Activated CD4-positive, alpha-beta memory T cell treated with anti-CD3 and anti-CD28 coated beads for 36 hours (primary cell): Measurements from ENCODE around the gene TTI1. TPM values are rescaled to one million over a fixed set of nuclear protein-coding genes. Genes with fewer than 3 reads are reported as not detected.

Source experiments
- CTCF ChIA-PET: fragments of 350-600 bp; sonication (Branson Sonifier 250); formaldehyde crosslinking; loops from one replicate; lab custom pipeline; 2021; ENCODE audit warnings: antibody characterized with exemption, inconsistent platforms; lab: Charles Lee
- POLR2A ChIA-PET: fragments of 350-600 bp; sonication (Branson Sonifier 250); formaldehyde crosslinking; loops from one replicate; lab custom pipeline; 2021; ENCODE audit warnings: antibody characterized with exemption; lab: Charles Lee
- DNase-seq: peaks from one replicate; pipeline ENCODE4 v3.0.0-alpha.2; 2020
- H3K27ac Mint-ChIP-seq: one replicate; pipeline ENCODE4 v1.8.0; 2021; ENCODE audit warnings: mixed read lengths
- H3K27me3 Mint-ChIP-seq: one replicate; pipeline ENCODE4 v1.8.0; 2021; ENCODE audit warnings: mixed read lengths
- H3K36me3 Mint-ChIP-seq: one replicate; pipeline ENCODE4 v1.8.0; 2021; ENCODE audit warnings: mixed read lengths
- H3K4me1 Mint-ChIP-seq: one replicate; pipeline ENCODE4 v1.8.0; 2021; ENCODE audit warnings: low read depth, mixed read lengths
- H3K4me3 Mint-ChIP-seq: one replicate; pipeline ENCODE4 v1.8.0; 2021; ENCODE audit warnings: mild to moderate bottlenecking, mixed read lengths
- H3K9me3 Mint-ChIP-seq: one replicate; pipeline ENCODE4 v1.8.0; 2021; ENCODE audit warnings: mixed read lengths
- intact Hi-C: fragments of 100-400 bp; cut with micrococcal nuclease; formaldehyde crosslinking; loops from one replicate; pipeline ENCODE4 v1.15.1; 2023
- total RNA-seq, 2 experiments: library from RNA; stranded (reverse); gene quantifications; one replicate each; pipeline ENCODE4 v1.2.3, GENCODE V29; 2021

TTI1 gene
- total RNA-seq, 2 experiments from 2014 or later = 31.8 to 32.7 TPM

- Mint-ChIP-seq H3K4me1 (no peaks in the 10 kb centered on the region), H3K27me3 (no peaks in the 10 kb centered on the region), H3K4me3 (no peak overlapping the region), H3K36me3 (peaks cover 2% of the 10 kb centered on the region), H3K9me3 (no peaks in the 10 kb centered on the region), H3K27ac (no peak overlapping the region)
- intact Hi-C loops = no loop called here
- DNase-seq = no peak
- ChIA-PET CTCF (no interaction called here), POLR2A (no interaction called here)
Measured at GRCh38 chr20:37954626-37955025, 78.6 kb downstream of the TTI1 start.

GRCh38 chr20:37954190-37954589 lies 79.1 kb downstream of the TTI1 start:
- CTCF ChIA-PET = no interaction called here
- no peaks in the 10 kb centered on the region for H3K27me3 Mint-ChIP-seq
- no peak overlapping the region for H3K27ac Mint-ChIP-seq
- peaks cover 2% of the 10 kb centered on the region for H3K36me3 Mint-ChIP-seq
- intact Hi-C loops = no loop called here
- H3K4me3 Mint-ChIP-seq = no peak overlapping the region
- no peaks in the 10 kb centered on the region for H3K4me1 Mint-ChIP-seq
- DNase-seq = no peak
- POLR2A ChIA-PET = no interaction called here
- H3K9me3 Mint-ChIP-seq = no peaks in the 10 kb centered on the region

GRCh38 chr20:37948956-37949355 lies 84.3 kb downstream of the TTI1 start:
- Mint-ChIP-seq H3K9me3 (peaks cover 4% of the 10 kb centered on the region), H3K36me3 (peaks cover 2% of the 10 kb centered on the region), H3K4me1 (no peaks in the 10 kb centered on the region), H3K27me3 (peaks cover 5% of the 10 kb centered on the region), H3K4me3 (no peak overlapping the region), H3K27ac (no peak overlapping the region)
- ChIA-PET POLR2A (no interaction called here), CTCF (no interaction called here)
- no peak for DNase-seq
- intact Hi-C loops = no loop called here

- Mint-ChIP-seq H3K36me3 (peaks cover 2% of the 10 kb centered on the region), H3K9me3 (peaks cover 4% of the 10 kb centered on the region), H3K27me3 (peaks cover 5% of the 10 kb centered on the region), H3K27ac (no peak overlapping the region), H3K4me3 (no peak overlapping the region), H3K4me1 (no peaks in the 10 kb centered on the region)
- DNase-seq = no peak
- intact Hi-C loops = no loop called here
- ChIA-PET CTCF (no interaction called here), POLR2A (no interaction called here)
Measured at GRCh38 chr20:37947943-37948342, 85.3 kb downstream of the TTI1 start.

GRCh38 chr20:37946946-37947345 lies 86.3 kb downstream of the TTI1 start:
- ChIA-PET CTCF (no interaction called here), POLR2A (no interaction called here)
- Mint-ChIP-seq H3K27ac (no peak overlapping the region), H3K36me3 (peaks cover 2% of the 10 kb centered on the region), H3K9me3 (peaks cover 4% of the 10 kb centered on the region), H3K4me1 (no peaks in the 10 kb centered on the region), H3K27me3 (peaks cover 5% of the 10 kb centered on the region), H3K4me3 (no peak overlapping the region)
- DNase-seq = no peak
- intact Hi-C loops = no loop called here

- ChIA-PET CTCF (no interaction called here), POLR2A (no interaction called here)
- Mint-ChIP-seq H3K27ac (no peak overlapping the region), H3K27me3 (peaks cover 5% of the 10 kb centered on the region), H3K9me3 (peaks cover 4% of the 10 kb centered on the region), H3K36me3 (no peaks in the 10 kb centered on the region), H3K4me1 (no peaks in the 10 kb centered on the region), H3K4me3 (no peak overlapping the region)
- DNase-seq = no peak
- intact Hi-C loops = no loop called here
Measured at GRCh38 chr20:37945091-37945547, 88.1 kb downstream of the TTI1 start.

GRCh38 chr20:37944456-37944981 lies 88.7 kb downstream of the TTI1 start:
- Mint-ChIP-seq H3K27ac (no peak overlapping the region), H3K9me3 (peaks cover 4% of the 10 kb centered on the region), H3K36me3 (no peaks in the 10 kb centered on the region), H3K27me3 (peaks cover 5% of the 10 kb centered on the region), H3K4me3 (no peak overlapping the region), H3K4me1 (no peaks in the 10 kb centered on the region)
- DNase-seq = no peak
- intact Hi-C loops = no loop called here
- ChIA-PET POLR2A (no interaction called here), CTCF (no interaction called here)

GRCh38 chr20:37943501-37944455 lies 89.5 kb downstream of the TTI1 start:
- no peak for DNase-seq
- Mint-ChIP-seq H3K4me3 (no peak overlapping the region), H3K9me3 (peaks cover 4% of the 10 kb centered on the region), H3K4me1 (no peaks in the 10 kb centered on the region), H3K36me3 (no peaks in the 10 kb centered on the region), H3K27ac (no peak overlapping the region), H3K27me3 (peaks cover 4% of the 10 kb centered on the region)
- POLR2A ChIA-PET = no interaction called here
- CTCF ChIA-PET = no interaction called here
- intact Hi-C loops = no loop called here

GRCh38 chr20:37943033-37943432 lies 90.2 kb downstream of the TTI1 start:
- no peak overlapping the region for H3K4me3 Mint-ChIP-seq
- H3K4me1 Mint-ChIP-seq = no peaks in the 10 kb centered on the region
- no peaks in the 10 kb centered on the region for H3K36me3 Mint-ChIP-seq
- CTCF ChIA-PET = no interaction called here
- POLR2A ChIA-PET = no interaction called here
- H3K9me3 Mint-ChIP-seq = peaks cover 4% of the 10 kb centered on the region
- peaks cover 3% of the 10 kb centered on the region for H3K27me3 Mint-ChIP-seq
- no peak overlapping the region for H3K27ac Mint-ChIP-seq
- DNase-seq = no peak
- intact Hi-C loops = no loop called here

GRCh38 chr20:37941992-37942391 lies 91.3 kb downstream of the TTI1 start:
- intact Hi-C loops = no loop called here

GRCh38 chr20:37941332-37941731 lies 91.9 kb downstream of the TTI1 start:
- CTCF ChIA-PET = no interaction called here
- H3K36me3 Mint-ChIP-seq = no peaks in the 10 kb centered on the region
- no peaks in the 10 kb centered on the region for H3K9me3 Mint-ChIP-seq
- intact Hi-C loops = no loop called here
- H3K27ac Mint-ChIP-seq = no peak overlapping the region
- no peak for DNase-seq
- POLR2A ChIA-PET = no interaction called here
- H3K4me3 Mint-ChIP-seq = no peak overlapping the region
- H3K27me3 Mint-ChIP-seq = no peaks in the 10 kb centered on the region
- H3K4me1 Mint-ChIP-seq = no peaks in the 10 kb centered on the region

More at GRCh38 chr20:37941992-37942391, 91.3 kb downstream of the TTI1 start:
- Mint-ChIP-seq H3K4me3 (no peak overlapping the region), H3K4me1 (no peaks in the 10 kb centered on the region), H3K27me3 (peaks cover 3% of the 10 kb centered on the region), H3K36me3 (no peaks in the 10 kb centered on the region), H3K27ac (no peak overlapping the region), H3K9me3 (no peaks in the 10 kb centered on the region)
- ChIA-PET POLR2A (no interaction called here), CTCF (interaction anchor here (0.6 kb wide), 1 partner anchor 186 kb away, joined by 3 read pairs; no protein-coding TSS in a partner anchor)
- DNase-seq = no peak

- Mint-ChIP-seq H3K4me1 (no peaks in the 10 kb centered on the region), H3K4me3 (no peak overlapping the region), H3K27ac (no peak overlapping the region), H3K27me3 (no peaks in the 10 kb centered on the region), H3K9me3 (no peaks in the 10 kb centered on the region), H3K36me3 (no peaks in the 10 kb centered on the region)
- CTCF ChIA-PET = no interaction called here
- DNase-seq = no peak
- intact Hi-C loops = no loop called here
- POLR2A ChIA-PET = no interaction called here
Measured at GRCh38 chr20:37940858-37941257, 92.4 kb downstream of the TTI1 start.
